NCI-H460 (cell line): ENCODE measurements around the gene USP17L19. TPM values are rescaled to one million over a fixed set of nuclear protein-coding genes. Genes with fewer than 3 reads are reported as not detected.
"Not testable (repeated sequence)": the region's sequence is repeated elsewhere in the genome, so short reads cannot be mapped to it uniquely, and the experiment has no call there.

Experiments
- DNase-seq: peaks from one replicate; pipeline ENCODE4 v3.0.0-alpha.2; 2016; ENCODE audit warnings: low read depth; ENCODE audit errors: extremely low read depth
- polyA plus RNA-seq: library from polyadenylated mRNA; depleted of rRNA; stranded (reverse); fragments of >200 nt; gene quantifications from 2 replicates; pipeline ENCODE4 v1.2.3, GENCODE V29; 2014; cell fraction: nucleus; rRNA removed
- total RNA-seq: library from RNA; depleted of rRNA; stranded (reverse); fragments of >200 nt; shearing (Covaris generic); gene quantifications from 2 replicates; pipeline ENCODE4 v1.2.3, GENCODE V29; 2014; rRNA removed

The USP17L19 gene
- total RNA-seq = not detected in 2 replicates
- not detected in 2 replicates for polyA plus RNA-seq

GRCh38 chr4:9253078-9253477, at the start of gene USP17L19:
TSS of gene USP17L19 (plus strand) at chr4:9253378. CDS start at chr4:9253378, 0 bp downstream.
- DNase-seq = not testable (repeated sequence)

GRCh38 chr4:9210357-9210756, 42.8 kb upstream of the USP17L19 start, which contains the start of gene USP17L10:
TSS of gene USP17L10 (plus strand) at chr4:9210657. CDS start at chr4:9210657, 0 bp downstream.
- not testable (repeated sequence) for DNase-seq

GRCh38 chr4:9214701-9215100, 38.5 kb upstream of the USP17L19 start:
- not testable (repeated sequence) for DNase-seq

GRCh38 chr4:9215105-9215504, 38.1 kb upstream of the USP17L19 start, which contains the start of gene USP17L11:
TSS of gene USP17L11 (plus strand) at chr4:9215405. CDS start at chr4:9215405, 0 bp downstream.
- DNase-seq = not testable (repeated sequence)

GRCh38 chr4:9219852-9220251, 33.3 kb upstream of the USP17L19 start, which contains the start of gene USP17L12:
TSS of gene USP17L12 (plus strand) at chr4:9220152. CDS start at chr4:9220152, 0 bp downstream.
- DNase-seq = not testable (repeated sequence)

- DNase-seq = not testable (repeated sequence)
Observed at GRCh38 chr4:9224596-9224995, 28.6 kb upstream of the USP17L19 start, which contains the start of gene USP17L13. TSS of gene USP17L13 (plus strand) at chr4:9224896. CDS start at chr4:9224896, 0 bp downstream.

GRCh38 chr4:9230249-9230648, 22.9 kb upstream of the USP17L19 start:
- not testable (repeated sequence) for DNase-seq

- not testable (repeated sequence) for DNase-seq
Observed at GRCh38 chr4:9234085-9234484, 19.1 kb upstream of the USP17L19 start, which contains the start of gene USP17L15. TSS of gene USP17L15 (plus strand) at chr4:9234385. CDS start at chr4:9234385, 0 bp downstream.

GRCh38 chr4:9238461-9238860, 14.7 kb upstream of the USP17L19 start:
- not testable (repeated sequence) for DNase-seq

GRCh38 chr4:9243579-9243978, 9.6 kb upstream of the USP17L19 start, which contains the start of gene USP17L17:
TSS of gene USP17L17 (plus strand) at chr4:9243879. CDS start at chr4:9243879, 0 bp downstream.
- DNase-seq = not testable (repeated sequence)

GRCh38 chr4:9247953-9248680, 5.1 kb upstream of the USP17L19 start, which contains the start of gene USP17L18:
TSS of gene USP17L18 (plus strand) at chr4:9248630. CDS start at chr4:9248630, 0 bp downstream.
- not testable (repeated sequence) for DNase-seq

- not testable (repeated sequence) for DNase-seq
Observed at GRCh38 chr4:9257824-9258223, 4.6 kb downstream of the USP17L19 start, which contains the start of gene USP17L20. TSS of gene USP17L20 (plus strand) at chr4:9258124. CDS start at chr4:9258124, 0 bp downstream.

- DNase-seq = not testable (repeated sequence)
Observed at GRCh38 chr4:9262572-9262971, 9.4 kb downstream of the USP17L19 start, which contains the start of gene USP17L21. TSS of gene USP17L21 (plus strand) at chr4:9262872. CDS start at chr4:9262872, 0 bp downstream.

- DNase-seq = not testable (repeated sequence)
Observed at GRCh38 chr4:9267319-9267718, 14.1 kb downstream of the USP17L19 start, which contains the start of gene USP17L22. TSS of gene USP17L22 (plus strand) at chr4:9267619. CDS start at chr4:9267619, 0 bp downstream.

- DNase-seq = not testable (repeated sequence)
Observed at GRCh38 chr4:9271719-9272118, 18.5 kb downstream of the USP17L19 start.

Other genes with a start within 250 kb of the USP17L19 start
- gene FAM90A26, start 83.0 kb upstream of the USP17L19 start, total RNA-seq = not detected in 2 replicates
- gene USP17L10, start 42.7 kb upstream of the USP17L19 start, total RNA-seq = not detected in 2 replicates
- gene USP17L11, start 38.0 kb upstream of the USP17L19 start, total RNA-seq = not detected in 2 replicates
- not detected in 2 replicates for gene USP17L12, start 33.2 kb upstream of the USP17L19 start, total RNA-seq
- gene USP17L13, start 28.5 kb upstream of the USP17L19 start, total RNA-seq = not detected in 2 replicates
- 0.05 TPM in 1 of 2 replicates, not detected in the other for gene USP17L15, start 19.0 kb upstream of the USP17L19 start, total RNA-seq
- not detected in 2 replicates for gene USP17L17, start 9.5 kb upstream of the USP17L19 start, total RNA-seq
- not detected in 2 replicates for gene USP17L18, start 4.7 kb upstream of the USP17L19 start, total RNA-seq
- gene USP17L20, start 4.7 kb downstream of the USP17L19 start, total RNA-seq = not detected in 2 replicates
- not detected in 2 replicates for gene USP17L21, start 9.5 kb downstream of the USP17L19 start, total RNA-seq
- gene USP17L22, start 14.2 kb downstream of the USP17L19 start, total RNA-seq = not detected in 2 replicates
- not detected in 2 replicates for gene USP17L24, start 71.8 kb downstream of the USP17L19 start, total RNA-seq
- gene USP17L25, start 76.5 kb downstream of the USP17L19 start, total RNA-seq = not detected in 2 replicates
- not detected in 2 replicates for gene USP17L26, start 81.3 kb downstream of the USP17L19 start, total RNA-seq
- gene USP17L5, start 86.0 kb downstream of the USP17L19 start, total RNA-seq = not detected in 2 replicates
- not detected in 2 replicates for gene USP17L27, start 90.8 kb downstream of the USP17L19 start, total RNA-seq
- gene USP17L28, start 95.5 kb downstream of the USP17L19 start, total RNA-seq = not detected in 2 replicates
- gene USP17L29, start 100.3 kb downstream of the USP17L19 start, total RNA-seq = not detected in 2 replicates
- gene USP17L30, start 109.8 kb downstream of the USP17L19 start, total RNA-seq = not detected in 2 replicates
- not detected in 2 replicates for gene DEFB131A, start 191.0 kb downstream of the USP17L19 start, total RNA-seq